Stimulated activated CD8-positive, alpha-beta memory T cell treated with anti-CD3 and anti-CD28 coated beads, Interleukin-15, amount 100 ng/mL, for 48 hours (primary cell): Measurements from ENCODE around the gene ARHGAP30.
"Not testable (repeated sequence)": the region's sequence is repeated elsewhere in the genome, so short reads cannot be mapped to it uniquely, and the experiment has no call there.

Source experiments
- DNase-seq, 2 donors: peaks; one replicate each; pipeline ENCODE4 v3.0.0-alpha.2; 2020; ENCODE audit warnings: low read depth in 2 of 2

ARHGAP30 gene

GRCh38 chr1:161039154-161039545, 30.5 kb downstream of the ARHGAP30 start:
- no peak for DNase-seq

GRCh38 chr1:161038523-161039153, 31.1 kb downstream of the ARHGAP30 start, which contains the start of gene TSTD1:
Gene TSTD1, minus strand, starts transcription at chr1:161038964. Its CDS starts 75 bp downstream, at chr1:161038889.
- peak; percentile 81 to 82 for DNase-seq

GRCh38 chr1:161037661-161038522, 31.8 kb downstream of the ARHGAP30 start:
- DNase-seq: no peak

- no peak for DNase-seq
Observed at GRCh38 chr1:161033751-161034150, 35.9 kb downstream of the ARHGAP30 start.

GRCh38 chr1:161032409-161032808, 37.3 kb downstream of the ARHGAP30 start:
- no peak for DNase-seq

- DNase-seq: no peak
Observed at GRCh38 chr1:161031874-161032273, 37.8 kb downstream of the ARHGAP30 start.

GRCh38 chr1:161029466-161029865, 40.2 kb downstream of the ARHGAP30 start:
- not testable (repeated sequence) for DNase-seq

- DNase-seq: not testable (repeated sequence)
Observed at GRCh38 chr1:161026954-161027353, 42.7 kb downstream of the ARHGAP30 start.

- not testable (repeated sequence) for DNase-seq
Observed at GRCh38 chr1:161022432-161022831, 47.3 kb downstream of the ARHGAP30 start.

- DNase-seq: no peak
Observed at GRCh38 chr1:161021970-161022353, 47.7 kb downstream of the ARHGAP30 start.

- peak; percentile 77 to 80 for DNase-seq
Observed at GRCh38 chr1:161021165-161021969, 48.3 kb downstream of the ARHGAP30 start.

- no peak for DNase-seq
Observed at GRCh38 chr1:161020509-161021164, 49.1 kb downstream of the ARHGAP30 start, which contains the start of gene F11R. Gene F11R, minus strand, starts transcription at chr1:161021152. Its CDS starts 79 bp downstream, at chr1:161021073.

GRCh38 chr1:161019751-161020495, 49.8 kb downstream of the ARHGAP30 start:
- no peak for DNase-seq

- DNase-seq: not testable (repeated sequence)
Observed at GRCh38 chr1:161019111-161019660, 50.5 kb downstream of the ARHGAP30 start.

- no peak for DNase-seq
Observed at GRCh38 chr1:161018631-161018930, 51.1 kb downstream of the ARHGAP30 start.

GRCh38 chr1:161017756-161018630, 51.7 kb downstream of the ARHGAP30 start:
- no peak for DNase-seq

GRCh38 chr1:161017181-161017580, 52.5 kb downstream of the ARHGAP30 start:
- not testable (repeated sequence) for DNase-seq

- DNase-seq: not testable (repeated sequence)
Observed at GRCh38 chr1:161016683-161017082, 53.0 kb downstream of the ARHGAP30 start.

- DNase-seq: peak; percentile 62 to 68
Observed at GRCh38 chr1:161013488-161014230, 56.0 kb downstream of the ARHGAP30 start.
